Mesenchymal stem cell (in vitro differentiated cells and primary cell): ENCODE results near the gene DSCAM.

ENCODE experiments used
- DNase-seq: peaks from one replicate; pipeline ENCODE4 v3.0.0-alpha.2; 2013
- H2AFZ ChIP-seq: one replicate; pipeline ENCODE4 v1.6.1; 2013; ENCODE audit warnings: low read depth, mild to moderate bottlenecking, control low read depth, inconsistent platforms, low read length, moderate library complexity
- H2AK5ac ChIP-seq: 2 replicates; pipeline ENCODE4 v1.6.1; 2013; ENCODE audit warnings: low read length, moderate library complexity, mild to moderate bottlenecking, inconsistent platforms; ENCODE audit not compliant: severe bottlenecking
- H2BK120ac ChIP-seq: one replicate; pipeline ENCODE4 v1.6.1; 2013; ENCODE audit warnings: low read depth, mild to moderate bottlenecking, inconsistent platforms, low read length, moderate library complexity
- H2BK12ac ChIP-seq, 2 experiments: one replicate each; pipeline ENCODE4 v1.6.1; 2013; ENCODE audit warnings: inconsistent platforms in 2 of 2, low read length in 2 of 2, mild to moderate bottlenecking in 2 of 2, moderate library complexity in 2 of 2, control low read depth in 1 of 2
- H2BK15ac ChIP-seq: one replicate; pipeline ENCODE4 v1.6.1; 2013; ENCODE audit warnings: mild to moderate bottlenecking, low read depth, inconsistent platforms; ENCODE audit not compliant: poor library complexity, severe bottlenecking
- H2BK5ac ChIP-seq: 2 replicates; pipeline ENCODE4 v1.6.1; 2013; ENCODE audit warnings: low read depth, mild to moderate bottlenecking, low read length, control low read depth, inconsistent platforms; ENCODE audit not compliant: poor library complexity, severe bottlenecking
- H3K14ac ChIP-seq, 2 experiments: one replicate each; pipeline ENCODE4 v1.6.1; 2013; ENCODE audit warnings: inconsistent platforms in 2 of 2, low read length in 2 of 2, control low read depth in 1 of 2, mild to moderate bottlenecking in 1 of 2, moderate library complexity in 1 of 2
- H3K18ac ChIP-seq, 2 experiments: one replicate each; pipeline ENCODE4 v1.6.1; 2013; ENCODE audit warnings: inconsistent platforms in 2 of 2, low read length in 2 of 2, control low read depth in 1 of 2, low read depth in 1 of 2, mild to moderate bottlenecking in 1 of 2
- H3K23ac ChIP-seq, 2 experiments: one replicate each; pipeline ENCODE4 v1.6.1; 2013; ENCODE audit warnings: inconsistent platforms in 2 of 2, low read length in 2 of 2, mild to moderate bottlenecking in 2 of 2, moderate library complexity in 2 of 2, control low read depth in 1 of 2
- H3K27ac ChIP-seq: 2 replicates; pipeline ENCODE4 v1.5.1; 2013; ENCODE audit warnings: mild to moderate bottlenecking, moderate library complexity, low read length, control low read depth, inconsistent platforms; ENCODE audit not compliant: poor library complexity, severe bottlenecking
- H3K27me3 ChIP-seq, 2 experiments: 2 replicates each; pipeline versions ENCODE4 v1.6.1 to v1.7.0; 2013; ENCODE audit warnings: low read length in 2 of 2, mild to moderate bottlenecking in 2 of 2, moderate library complexity in 2 of 2, control low read depth in 1 of 2, inconsistent platforms in 1 of 2; ENCODE audit not compliant: control insufficient read depth in 1 of 2, insufficient read depth in 1 of 2
- H3K36me3 ChIP-seq, 2 experiments: 2 replicates each; pipeline versions ENCODE4 v1.6.1 to v1.7.0; 2013; ENCODE audit warnings: low read length in 2 of 2, control low read depth in 1 of 2, inconsistent platforms in 1 of 2, low read depth in 1 of 2, mild to moderate bottlenecking in 1 of 2; ENCODE audit not compliant: insufficient read depth in 2 of 2, control insufficient read depth in 1 of 2
- H3K4ac ChIP-seq, 2 experiments: one replicate each; pipeline ENCODE4 v1.6.1; 2013; ENCODE audit warnings: inconsistent platforms in 2 of 2, low read length in 2 of 2, mild to moderate bottlenecking in 2 of 2, moderate library complexity in 2 of 2, control low read depth in 1 of 2, low read depth in 1 of 2
- H3K4me1 ChIP-seq: 2 replicates; pipeline ENCODE4 v1.6.1; 2013; ENCODE audit warnings: low read depth, low read length, control low read depth; ENCODE audit not compliant: control insufficient read depth, insufficient read depth
- H3K4me2 ChIP-seq: 2 replicates; pipeline ENCODE4 v1.6.1; 2013; ENCODE audit warnings: low read length, mild to moderate bottlenecking, inconsistent platforms; ENCODE audit not compliant: poor library complexity, severe bottlenecking
- H3K4me3 ChIP-seq, 2 experiments: 2 replicates each; pipeline versions ENCODE4 v1.5.1 to v1.7.0; 2013; ENCODE audit warnings: low read length in 2 of 2, mild to moderate bottlenecking in 2 of 2, control low read depth in 1 of 2, low read depth in 1 of 2; ENCODE audit not compliant: insufficient read depth in 1 of 2
- H3K79me1 ChIP-seq: replicated peaks from 2 replicates; pipeline ENCODE4 v1.6.1; 2013; ENCODE audit warnings: mild to moderate bottlenecking, control low read depth, low read length, inconsistent platforms; ENCODE audit not compliant: poor library complexity, severe bottlenecking
- H3K9ac ChIP-seq: 2 replicates; pipeline ENCODE4 v1.7.0; 2013; ENCODE audit warnings: mild to moderate bottlenecking, low read length, moderate library complexity
- H3K9me3 ChIP-seq: 2 replicates; pipeline ENCODE4 v1.7.0; 2013; ENCODE audit warnings: mild to moderate bottlenecking, low read length; ENCODE audit not compliant: control insufficient read depth
- H4K8ac ChIP-seq: one replicate; pipeline ENCODE4 v1.6.1; 2013; ENCODE audit warnings: inconsistent platforms, mild to moderate bottlenecking, low read length, moderate library complexity
- H4K91ac ChIP-seq: one replicate; pipeline ENCODE4 v1.6.1; 2013; ENCODE audit warnings: mild to moderate bottlenecking, low read length, inconsistent platforms
- WGBS: methylation state at CpG from one replicate; pipeline ENCODE4 v1.1.7; 2013; ENCODE audit warnings: mixed read lengths; 5-methylcytosine and 5-hydroxymethylcytosine counted together

DSCAM gene

GRCh38 chr21:40845441-40845995 is 1.4 kb downstream of the DSCAM start:
- Histone ChIP-seq H3K79me1 (no peaks in the 10 kb centered on the region), H3K23ac (no peak overlapping the region), H3K4ac (no peak overlapping the region), H3K18ac (no peak overlapping the region), H4K91ac (no peak overlapping the region), H3K9me3 (no peaks in the 10 kb centered on the region), H3K27ac (no peak overlapping the region), H4K8ac (no peak overlapping the region), H3K4me1 (peaks cover 5% of the 10 kb centered on the region), H2BK5ac (no peak overlapping the region), H2AFZ (no peak overlapping the region), H3K4me3 (no peak overlapping the region), H3K14ac (no peak overlapping the region), H3K27me3 (peaks cover 30 to 34% of the 10 kb centered on the region in 2 experiments), H3K36me3 (no peaks in the 10 kb centered on the region), H3K9ac (no peak overlapping the region), H2BK12ac (no peak overlapping the region), H2AK5ac (no peak overlapping the region), H2BK120ac (no peak overlapping the region), H2BK15ac (no peak overlapping the region), H3K4me2 (no peak overlapping the region)
- 50% methylated on average over 3 of the region's 5 CpGs for WGBS
- DNase-seq: no peak

GRCh38 chr21:40844935-40845334 is 2.0 kb downstream of the DSCAM start:
- Histone ChIP-seq H3K23ac (no peak overlapping the region), H2BK15ac (no peak overlapping the region), H4K91ac (no peak overlapping the region), H3K4me3 (no peak overlapping the region), H3K27ac (no peak overlapping the region), H3K36me3 (no peaks in the 10 kb centered on the region), H3K18ac (no peak overlapping the region), H3K9me3 (no peaks in the 10 kb centered on the region), H3K14ac (no peak overlapping the region), H3K4me1 (peaks cover 5% of the 10 kb centered on the region), H3K9ac (no peak overlapping the region), H3K79me1 (no peaks in the 10 kb centered on the region), H2BK120ac (no peak overlapping the region), H2BK5ac (no peak overlapping the region), H2BK12ac (no peak overlapping the region), H3K4me2 (no peak overlapping the region), H2AK5ac (no peak overlapping the region), H3K27me3 (peaks cover 31 to 34% of the 10 kb centered on the region in 2 experiments), H4K8ac (no peak overlapping the region), H3K4ac (no peak overlapping the region), H2AFZ (no peak overlapping the region)
- 83% methylated on average over 5 of the region's 5 CpGs for WGBS
- no peak for DNase-seq

- no peak for DNase-seq
- Histone ChIP-seq H2BK120ac (no peak overlapping the region), H2BK12ac (no peak overlapping the region), H3K14ac (no peak overlapping the region), H3K36me3 (no peaks in the 10 kb centered on the region), H3K79me1 (no peaks in the 10 kb centered on the region), H3K4me2 (no peak overlapping the region), H4K91ac (no peak overlapping the region), H3K9ac (no peak overlapping the region), H3K4me3 (no peak overlapping the region), H3K18ac (no peak overlapping the region), H3K27ac (no peak overlapping the region), H3K4ac (no peak overlapping the region), H2BK15ac (no peak overlapping the region), H3K9me3 (no peaks in the 10 kb centered on the region), H4K8ac (no peak overlapping the region), H2AK5ac (no peak overlapping the region), H3K27me3 (peaks cover 21 to 24% of the 10 kb centered on the region in 2 experiments), H2AFZ (no peak overlapping the region), H2BK5ac (no peak overlapping the region), H3K4me1 (peaks cover 5% of the 10 kb centered on the region), H3K23ac (no peak overlapping the region)
- 48% methylated on average over 11 of the region's 11 CpGs for WGBS
Measured at GRCh38 chr21:40842197-40842552, 4.8 kb downstream of the DSCAM start.

DNA sequence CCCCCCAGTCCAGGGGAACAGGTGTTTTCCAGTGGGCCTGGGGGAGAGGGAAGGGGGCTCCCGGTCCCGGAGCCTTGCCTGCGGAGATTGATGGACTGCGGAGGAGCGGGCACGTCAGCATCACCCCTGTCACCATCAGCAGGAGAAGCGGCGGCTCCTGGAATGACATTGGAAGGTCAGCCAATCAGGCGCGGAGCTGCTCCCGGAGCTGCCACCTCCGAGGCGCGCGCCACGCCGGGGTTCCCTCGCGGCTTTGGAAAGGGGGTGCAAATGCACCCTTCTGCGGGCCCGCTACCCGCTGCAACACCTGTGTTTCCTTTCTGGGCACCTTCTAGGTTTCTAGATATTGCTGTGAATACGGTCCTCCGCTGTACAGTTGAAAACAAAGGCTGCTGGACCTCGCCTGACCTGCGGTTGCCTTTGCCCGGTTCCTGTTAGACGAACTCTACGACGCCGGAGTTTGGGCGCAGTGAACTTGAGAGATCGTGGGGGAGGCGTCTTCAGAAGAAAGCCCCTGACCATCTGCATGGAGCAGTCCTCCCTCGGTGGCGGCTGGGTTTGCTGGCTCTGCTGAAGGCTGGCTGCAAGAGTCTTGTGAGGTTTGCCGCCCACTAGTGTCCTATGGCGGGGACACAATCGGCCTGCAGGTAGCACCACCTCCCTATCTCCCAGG is 5.3 kb downstream of the DSCAM start:
- no peak overlapping the region for H3K27ac ChIP-seq
- no peak overlapping the region for H3K4me3 ChIP-seq
- H3K79me1 ChIP-seq: no peaks in the 10 kb centered on the region
- H3K9me3 ChIP-seq: no peaks in the 10 kb centered on the region
- no peak overlapping the region for H3K9ac ChIP-seq
- 3% methylated on average over 39 of the region's 39 CpGs for WGBS
- H2BK5ac ChIP-seq: no peak overlapping the region
- no peak overlapping the region for H3K4ac ChIP-seq
- H2BK12ac ChIP-seq: no peak overlapping the region
- no peak overlapping the region for H3K18ac ChIP-seq
- H3K4me1 ChIP-seq: peaks cover 3% of the 10 kb centered on the region
- no peak overlapping the region for H4K8ac ChIP-seq
- no peaks in the 10 kb centered on the region for H3K36me3 ChIP-seq
- no peak overlapping the region for H3K4me2 ChIP-seq
- no peak overlapping the region for H2BK120ac ChIP-seq
- H3K23ac ChIP-seq: no peak overlapping the region
- DNase-seq: no peak
- no peak overlapping the region for H2AK5ac ChIP-seq
- no peak overlapping the region for H3K14ac ChIP-seq
- peaks cover 17 to 21% of the 10 kb centered on the region in 2 experiments for H3K27me3 ChIP-seq
- H2BK15ac ChIP-seq: no peak overlapping the region
- no peak overlapping the region for H4K91ac ChIP-seq
- no peak overlapping the region for H2AFZ ChIP-seq
